ENCODE results near the gene TMEM132C. TPM values are rescaled to one million over a fixed set of nuclear protein-coding genes. Genes with fewer than 3 reads are reported as not detected.

Gene TMEM132C
- polyA plus RNA-seq, 1 of the 3 experiments (the other 2 are of a cell fraction), result not detected

DNA sequence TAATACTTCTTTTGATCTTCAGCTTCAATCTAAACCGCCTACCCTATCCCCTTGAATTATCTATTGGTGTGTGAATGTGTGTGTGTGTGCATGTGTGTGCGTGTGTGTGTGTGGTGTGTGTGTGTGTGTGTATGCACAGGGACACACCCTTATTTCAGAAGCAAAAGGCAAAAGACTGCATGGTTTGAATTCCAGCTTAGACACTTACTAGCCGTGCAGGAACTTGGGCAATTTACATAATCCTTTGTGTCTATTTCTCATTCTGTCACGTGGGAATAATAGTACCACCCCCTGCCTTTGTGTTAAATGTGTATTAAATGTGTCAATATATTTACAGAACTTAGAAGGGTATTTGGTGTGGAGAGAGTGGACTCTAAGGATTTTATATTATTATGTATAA, 251.7 kb downstream of the TMEM132C start:
- no peak overlapping the region for H3K4me2 ChIP-seq
- WGBS (ENCODE audit: low lambda C conversion rate), result 26% methylated on average over 4 of the region's 4 CpGs
- no peak overlapping the region for H3K4me3 ChIP-seq (ENCODE audit: low read depth in 2 of 2, low read length in 1 of 2)
- no peaks in the 10 kb centered on the region for H3K36me3 ChIP-seq (replicated peaks in 1 of 2; ENCODE audit: control insufficient read depth in 1 of 2, insufficient read depth in 2 of 2, low read length in 1 of 2)
- no peaks in the 10 kb centered on the region for H3K27me3 ChIP-seq (ENCODE audit: insufficient read depth)
- H3K9ac ChIP-seq, result no peak overlapping the region
- H3K9me2 ChIP-seq, result no peaks in the 10 kb centered on the region
- TF ChIP-seq MAX (IDR thresholded peaks at IDR 0.05; ENCODE audit: low read depth) (no peak), NFIC (IDR thresholded peaks at IDR 0.05; ENCODE audit: borderline replicate concordance) (no peak), FOSL2 (IDR thresholded peaks at IDR 0.05; ENCODE audit: borderline replicate concordance, low read depth) (no peak), FOXJ3 (CRISPR knock-in tag; IDR thresholded peaks at IDR 0.05) (no peak), RFX5 (IDR thresholded peaks at IDR 0.05; ENCODE audit: low read length) (no peak), ZBTB33 (IDR thresholded peaks at IDR 0.05; ENCODE audit: borderline replicate concordance, low read depth) (no peak), TAF1 (IDR thresholded peaks at IDR 0.05; ENCODE audit: borderline replicate concordance, low read depth, low read length) (no peak)
- TF ChIP-seq, protein P1, sequence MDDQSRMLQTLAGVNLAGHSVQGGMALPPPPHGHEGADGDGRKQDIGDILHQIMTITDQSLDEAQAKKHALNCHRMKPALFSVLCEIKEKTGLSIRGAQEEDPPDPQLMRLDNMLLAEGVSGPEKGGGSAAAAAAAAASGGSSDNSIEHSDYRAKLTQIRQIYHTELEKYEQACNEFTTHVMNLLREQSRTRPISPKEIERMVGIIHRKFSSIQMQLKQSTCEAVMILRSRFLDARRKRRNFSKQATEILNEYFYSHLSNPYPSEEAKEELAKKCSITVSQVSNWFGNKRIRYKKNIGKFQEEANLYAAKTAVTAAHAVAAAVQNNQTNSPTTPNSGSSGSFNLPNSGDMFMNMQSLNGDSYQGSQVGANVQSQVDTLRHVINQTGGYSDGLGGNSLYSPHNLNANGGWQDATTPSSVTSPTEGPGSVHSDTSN (IDR thresholded peaks at IDR 0.05), result no peak
- POLR2A ChIA-PET, result no interaction called here
- no peaks in the 10 kb centered on the region for H3K4me1 ChIP-seq (ENCODE audit: control insufficient read depth in 1 of 2, insufficient read depth in 2 of 2, low read depth in 1 of 2, low read length in 1 of 2)
- no peak overlapping the region for H2AFZ ChIP-seq (ENCODE audit: low read depth)
- no peak for DNase-seq
- no peak overlapping the region for H3K27ac ChIP-seq (ENCODE audit: low read depth in 2 of 2, low read length in 1 of 2)
- CTCF ChIA-PET, result no interaction called here
- H3F3A ChIP-seq (replicated peaks; ENCODE audit: insufficient read depth), result no peaks in the 10 kb centered on the region
- no peaks in the 10 kb centered on the region for H3K9me3 ChIP-seq
- H4K20me1 ChIP-seq (ENCODE audit: insufficient read depth), result no peaks in the 10 kb centered on the region
- H3K79me2 ChIP-seq (ENCODE audit: insufficient read depth), result no peaks in the 10 kb centered on the region

DNA sequence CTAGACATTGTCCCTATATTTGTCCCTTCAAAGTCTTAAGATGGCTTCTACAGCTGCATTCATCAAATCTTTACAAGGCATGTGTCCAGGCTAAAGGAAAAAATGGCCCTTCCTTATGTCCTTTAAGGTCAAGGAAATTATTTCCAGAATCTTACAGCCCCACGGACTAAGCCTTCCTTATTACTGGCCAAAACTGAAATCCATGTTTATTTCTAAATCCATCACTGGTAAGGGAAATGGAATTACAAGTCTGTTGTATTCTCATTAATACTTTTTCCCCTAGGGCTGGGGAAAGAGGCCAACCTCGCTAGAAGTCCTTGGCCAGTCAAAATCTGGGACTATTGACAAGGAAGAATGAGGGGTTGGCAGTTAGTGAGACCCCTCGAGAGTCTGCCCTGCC, 252.5 kb downstream of the TMEM132C start:
- Histone ChIP-seq H3K27ac (ENCODE audit: low read depth in 2 of 2, low read length in 1 of 2) (no peak overlapping the region), H4K20me1 (ENCODE audit: insufficient read depth) (no peaks in the 10 kb centered on the region), H3K9me2 (no peaks in the 10 kb centered on the region), H3K36me3 (replicated peaks in 1 of 2; ENCODE audit: control insufficient read depth in 1 of 2, insufficient read depth in 2 of 2, low read length in 1 of 2) (no peaks in the 10 kb centered on the region), H3K27me3 (ENCODE audit: insufficient read depth) (no peaks in the 10 kb centered on the region), H2AFZ (ENCODE audit: low read depth) (no peak overlapping the region), H3K4me1 (ENCODE audit: control insufficient read depth in 1 of 2, insufficient read depth in 2 of 2, low read depth in 1 of 2, low read length in 1 of 2) (no peaks in the 10 kb centered on the region), H3F3A (replicated peaks; ENCODE audit: insufficient read depth) (no peaks in the 10 kb centered on the region), H3K9me3 (no peaks in the 10 kb centered on the region), H3K4me2 (no peak overlapping the region), H3K4me3 (ENCODE audit: low read depth in 2 of 2, low read length in 1 of 2) (no peak overlapping the region), H3K79me2 (ENCODE audit: insufficient read depth) (no peaks in the 10 kb centered on the region), H3K9ac (no peak overlapping the region)
- no peak for DNase-seq
- CTCF ChIA-PET, result no interaction called here
- POLR2A ChIA-PET, result no interaction called here
- WGBS (ENCODE audit: low lambda C conversion rate), result 1% methylated on average over 3 of the region's 3 CpGs
- TF ChIP-seq, protein P2, sequence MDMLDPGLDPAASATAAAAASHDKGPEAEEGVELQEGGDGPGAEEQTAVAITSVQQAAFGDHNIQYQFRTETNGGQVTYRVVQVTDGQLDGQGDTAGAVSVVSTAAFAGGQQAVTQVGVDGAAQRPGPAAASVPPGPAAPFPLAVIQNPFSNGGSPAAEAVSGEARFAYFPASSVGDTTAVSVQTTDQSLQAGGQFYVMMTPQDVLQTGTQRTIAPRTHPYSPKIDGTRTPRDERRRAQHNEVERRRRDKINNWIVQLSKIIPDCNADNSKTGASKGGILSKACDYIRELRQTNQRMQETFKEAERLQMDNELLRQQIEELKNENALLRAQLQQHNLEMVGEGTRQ (IDR thresholded peaks at IDR 0.05; ENCODE audit: borderline replicate concordance, low read depth, low read length), result no peak
- no peak for TF ChIP-seq ELF1 (IDR thresholded peaks at IDR 0.05)
- TF ChIP-seq MEF2A (IDR thresholded peaks at IDR 0.05; ENCODE audit: borderline replicate concordance, low read depth), result no peak
- TF ChIP-seq NFIC (IDR thresholded peaks at IDR 0.05; ENCODE audit: borderline replicate concordance), result no peak
- TF ChIP-seq SMC3 (IDR thresholded peaks at IDR 0.05; ENCODE audit: low read depth, low read length), result no peak
- TF ChIP-seq RCOR1 (IDR thresholded peaks at IDR 0.05; ENCODE audit: low read length), result no peak
- no peak for TF ChIP-seq GATA2 (CRISPR knock-in tag; IDR thresholded peaks at IDR 0.05)
- no peak for TF ChIP-seq ZBTB33 (IDR thresholded peaks at IDR 0.05; ENCODE audit: borderline replicate concordance, low read depth)
- no peak for TF ChIP-seq FOXJ3 (CRISPR knock-in tag; IDR thresholded peaks at IDR 0.05)
- TF ChIP-seq FOSL2 (IDR thresholded peaks at IDR 0.05; ENCODE audit: borderline replicate concordance, low read depth), result no peak
- no peak for TF ChIP-seq GABPA (IDR thresholded peaks at IDR 0.05; ENCODE audit: low read depth)
- TF ChIP-seq IRF3 (IDR thresholded peaks at IDR 0.05; ENCODE audit: low read depth, low read length), result no peak
- TF ChIP-seq YY1 (IDR thresholded peaks at IDR 0.05; ENCODE audit: low read depth), result no peak
- TF ChIP-seq, protein P1 (IDR thresholded peaks at IDR 0.05), result no peak

Data from SK-N-SH (cell line).